ENCODE measurements around the gene CFAP299.

DNA sequence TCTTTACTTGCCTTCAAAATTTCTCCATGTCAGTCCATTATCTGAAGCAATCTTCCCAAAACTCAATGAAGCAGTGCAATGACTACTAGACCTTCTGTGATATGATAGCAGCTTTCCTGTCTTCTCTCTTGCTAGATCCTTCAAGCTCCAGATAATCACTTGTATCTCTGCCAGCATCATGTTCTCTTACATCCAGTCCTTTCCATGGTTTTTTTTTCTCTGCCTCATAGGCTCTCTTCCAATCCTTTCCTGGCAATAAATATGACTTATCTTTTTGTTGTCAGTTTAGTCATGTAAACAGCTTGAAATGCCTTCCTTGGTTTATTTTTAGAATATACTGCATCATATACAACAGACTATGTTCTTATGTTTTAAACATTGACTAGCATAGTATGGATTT is 193.5 kb downstream of the CFAP299 start:
- TF ChIP-seq EZH2 (IDR thresholded peaks at IDR 0.05) (no peak), POLR2A (IDR thresholded peaks at IDR 0.05; ENCODE audit: borderline replicate concordance, extremely low read depth, insufficient read depth, insufficient read length) (no peak), YY1 (IDR thresholded peaks at IDR 0.05; ENCODE audit: extremely low read depth, insufficient replicate concordance, low read depth, low read length) (no peak), POLR2AphosphoS5 (IDR thresholded peaks at IDR 0.05; ENCODE audit: low read depth, low read length) (no peak), EZH2phosphoT487 (IDR thresholded peaks at IDR 0.05; ENCODE audit: borderline replicate concordance) (no peak), TCF7L2 (IDR thresholded peaks at IDR 0.05; ENCODE audit: borderline replicate concordance, extremely low read depth, insufficient read depth, insufficient read length) (no peak), SIN3A (IDR thresholded peaks at IDR 0.05; ENCODE audit: low read depth) (no peak), JUND (IDR thresholded peaks at IDR 0.05) (no peak), ZNF274 (IDR thresholded peaks at IDR 0.05; ENCODE audit: low read depth, low read length) (no peak)
- TF ChIP-seq, protein P1, sequence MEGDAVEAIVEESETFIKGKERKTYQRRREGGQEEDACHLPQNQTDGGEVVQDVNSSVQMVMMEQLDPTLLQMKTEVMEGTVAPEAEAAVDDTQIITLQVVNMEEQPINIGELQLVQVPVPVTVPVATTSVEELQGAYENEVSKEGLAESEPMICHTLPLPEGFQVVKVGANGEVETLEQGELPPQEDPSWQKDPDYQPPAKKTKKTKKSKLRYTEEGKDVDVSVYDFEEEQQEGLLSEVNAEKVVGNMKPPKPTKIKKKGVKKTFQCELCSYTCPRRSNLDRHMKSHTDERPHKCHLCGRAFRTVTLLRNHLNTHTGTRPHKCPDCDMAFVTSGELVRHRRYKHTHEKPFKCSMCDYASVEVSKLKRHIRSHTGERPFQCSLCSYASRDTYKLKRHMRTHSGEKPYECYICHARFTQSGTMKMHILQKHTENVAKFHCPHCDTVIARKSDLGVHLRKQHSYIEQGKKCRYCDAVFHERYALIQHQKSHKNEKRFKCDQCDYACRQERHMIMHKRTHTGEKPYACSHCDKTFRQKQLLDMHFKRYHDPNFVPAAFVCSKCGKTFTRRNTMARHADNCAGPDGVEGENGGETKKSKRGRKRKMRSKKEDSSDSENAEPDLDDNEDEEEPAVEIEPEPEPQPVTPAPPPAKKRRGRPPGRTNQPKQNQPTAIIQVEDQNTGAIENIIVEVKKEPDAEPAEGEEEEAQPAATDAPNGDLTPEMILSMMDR (IDR thresholded peaks at IDR 0.05 in 2 of 3, conservative IDR thresholded peaks at IDR 0.05 in 1 of 3; ENCODE audit: borderline replicate concordance in 1 of 3, insufficient read depth in 1 of 3, low read depth in 2 of 3, low read length in 2 of 3): no peak
- TF ChIP-seq, protein P2, sequence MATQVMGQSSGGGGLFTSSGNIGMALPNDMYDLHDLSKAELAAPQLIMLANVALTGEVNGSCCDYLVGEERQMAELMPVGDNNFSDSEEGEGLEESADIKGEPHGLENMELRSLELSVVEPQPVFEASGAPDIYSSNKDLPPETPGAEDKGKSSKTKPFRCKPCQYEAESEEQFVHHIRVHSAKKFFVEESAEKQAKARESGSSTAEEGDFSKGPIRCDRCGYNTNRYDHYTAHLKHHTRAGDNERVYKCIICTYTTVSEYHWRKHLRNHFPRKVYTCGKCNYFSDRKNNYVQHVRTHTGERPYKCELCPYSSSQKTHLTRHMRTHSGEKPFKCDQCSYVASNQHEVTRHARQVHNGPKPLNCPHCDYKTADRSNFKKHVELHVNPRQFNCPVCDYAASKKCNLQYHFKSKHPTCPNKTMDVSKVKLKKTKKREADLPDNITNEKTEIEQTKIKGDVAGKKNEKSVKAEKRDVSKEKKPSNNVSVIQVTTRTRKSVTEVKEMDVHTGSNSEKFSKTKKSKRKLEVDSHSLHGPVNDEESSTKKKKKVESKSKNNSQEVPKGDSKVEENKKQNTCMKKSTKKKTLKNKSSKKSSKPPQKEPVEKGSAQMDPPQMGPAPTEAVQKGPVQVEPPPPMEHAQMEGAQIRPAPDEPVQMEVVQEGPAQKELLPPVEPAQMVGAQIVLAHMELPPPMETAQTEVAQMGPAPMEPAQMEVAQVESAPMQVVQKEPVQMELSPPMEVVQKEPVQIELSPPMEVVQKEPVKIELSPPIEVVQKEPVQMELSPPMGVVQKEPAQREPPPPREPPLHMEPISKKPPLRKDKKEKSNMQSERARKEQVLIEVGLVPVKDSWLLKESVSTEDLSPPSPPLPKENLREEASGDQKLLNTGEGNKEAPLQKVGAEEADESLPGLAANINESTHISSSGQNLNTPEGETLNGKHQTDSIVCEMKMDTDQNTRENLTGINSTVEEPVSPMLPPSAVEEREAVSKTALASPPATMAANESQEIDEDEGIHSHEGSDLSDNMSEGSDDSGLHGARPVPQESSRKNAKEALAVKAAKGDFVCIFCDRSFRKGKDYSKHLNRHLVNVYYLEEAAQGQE (IDR thresholded peaks at IDR 0.05; ENCODE audit: low read depth): no peak
- TF ChIP-seq, protein P3, sequence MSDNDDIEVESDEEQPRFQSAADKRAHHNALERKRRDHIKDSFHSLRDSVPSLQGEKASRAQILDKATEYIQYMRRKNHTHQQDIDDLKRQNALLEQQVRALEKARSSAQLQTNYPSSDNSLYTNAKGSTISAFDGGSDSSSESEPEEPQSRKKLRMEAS (IDR thresholded peaks at IDR 0.05): no peak
- TF ChIP-seq, protein P4, sequence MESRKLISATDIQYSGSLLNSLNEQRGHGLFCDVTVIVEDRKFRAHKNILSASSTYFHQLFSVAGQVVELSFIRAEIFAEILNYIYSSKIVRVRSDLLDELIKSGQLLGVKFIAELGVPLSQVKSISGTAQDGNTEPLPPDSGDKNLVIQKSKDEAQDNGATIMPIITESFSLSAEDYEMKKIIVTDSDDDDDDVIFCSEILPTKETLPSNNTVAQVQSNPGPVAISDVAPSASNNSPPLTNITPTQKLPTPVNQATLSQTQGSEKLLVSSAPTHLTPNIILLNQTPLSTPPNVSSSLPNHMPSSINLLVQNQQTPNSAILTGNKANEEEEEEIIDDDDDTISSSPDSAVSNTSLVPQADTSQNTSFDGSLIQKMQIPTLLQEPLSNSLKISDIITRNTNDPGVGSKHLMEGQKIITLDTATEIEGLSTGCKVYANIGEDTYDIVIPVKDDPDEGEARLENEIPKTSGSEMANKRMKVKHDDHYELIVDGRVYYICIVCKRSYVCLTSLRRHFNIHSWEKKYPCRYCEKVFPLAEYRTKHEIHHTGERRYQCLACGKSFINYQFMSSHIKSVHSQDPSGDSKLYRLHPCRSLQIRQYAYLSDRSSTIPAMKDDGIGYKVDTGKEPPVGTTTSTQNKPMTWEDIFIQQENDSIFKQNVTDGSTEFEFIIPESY (IDR thresholded peaks at IDR 0.05; ENCODE audit: extremely low read depth, insufficient replicate concordance, low read length): no peak

Measured in HCT116 (cell line).